Right hindlimb (tissue), 1 donor: ENCODE data around the gene REEP6.
"Not testable (repeated sequence)": the region's sequence is repeated elsewhere in the genome, so short reads cannot be mapped to it uniquely, and the experiment has no call there.

Experiments
- DNase-seq: peaks from one replicate; pipeline ENCODE4 v3.0.0-alpha.2; 2018

Gene REEP6

DNA sequence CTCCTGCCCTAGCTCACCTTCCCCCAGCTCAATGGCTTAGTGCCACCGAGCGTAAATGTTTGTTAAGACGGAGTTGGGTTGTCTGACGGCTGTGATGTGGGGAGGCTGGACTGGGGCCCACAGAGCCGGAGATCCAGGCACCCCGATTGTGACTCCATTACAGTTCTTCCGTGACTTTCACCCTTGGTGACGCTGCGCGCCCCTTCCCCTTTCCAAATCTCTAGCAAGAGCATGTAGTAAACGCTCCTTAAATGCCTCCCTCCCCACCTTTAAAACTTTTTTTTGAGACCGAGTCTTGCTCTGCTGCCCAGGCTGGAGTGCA is 829 bp downstream of the REEP6 start:
- DNase-seq: no peak

DNA sequence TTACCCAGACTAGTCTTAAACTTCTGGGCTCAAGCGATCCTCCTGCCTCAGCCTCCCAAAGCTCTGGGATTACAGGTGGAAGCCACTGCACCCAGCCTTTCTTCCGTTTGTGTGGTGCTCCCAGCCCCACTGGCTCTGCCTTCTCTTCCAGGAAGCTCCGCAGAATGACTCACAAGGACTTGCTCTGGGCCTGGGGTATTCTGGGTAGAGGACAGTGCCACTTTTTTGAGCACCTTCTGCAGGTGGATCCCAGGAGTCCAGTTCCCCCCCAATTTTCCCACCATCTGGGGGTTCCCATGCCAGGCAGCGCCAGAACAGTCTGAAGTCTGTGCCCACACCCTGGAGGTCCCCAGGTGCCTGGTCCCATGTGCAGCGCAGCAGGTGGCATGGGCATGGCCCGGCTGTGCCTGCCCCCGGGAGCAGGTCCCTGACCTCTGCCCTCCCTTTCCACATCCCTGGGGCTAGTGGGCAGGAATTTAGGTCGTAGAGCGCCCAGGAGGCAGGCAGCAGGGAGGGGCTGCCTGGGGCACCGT is 1.6 kb downstream of the REEP6 start:
- DNase-seq: no peak

DNA sequence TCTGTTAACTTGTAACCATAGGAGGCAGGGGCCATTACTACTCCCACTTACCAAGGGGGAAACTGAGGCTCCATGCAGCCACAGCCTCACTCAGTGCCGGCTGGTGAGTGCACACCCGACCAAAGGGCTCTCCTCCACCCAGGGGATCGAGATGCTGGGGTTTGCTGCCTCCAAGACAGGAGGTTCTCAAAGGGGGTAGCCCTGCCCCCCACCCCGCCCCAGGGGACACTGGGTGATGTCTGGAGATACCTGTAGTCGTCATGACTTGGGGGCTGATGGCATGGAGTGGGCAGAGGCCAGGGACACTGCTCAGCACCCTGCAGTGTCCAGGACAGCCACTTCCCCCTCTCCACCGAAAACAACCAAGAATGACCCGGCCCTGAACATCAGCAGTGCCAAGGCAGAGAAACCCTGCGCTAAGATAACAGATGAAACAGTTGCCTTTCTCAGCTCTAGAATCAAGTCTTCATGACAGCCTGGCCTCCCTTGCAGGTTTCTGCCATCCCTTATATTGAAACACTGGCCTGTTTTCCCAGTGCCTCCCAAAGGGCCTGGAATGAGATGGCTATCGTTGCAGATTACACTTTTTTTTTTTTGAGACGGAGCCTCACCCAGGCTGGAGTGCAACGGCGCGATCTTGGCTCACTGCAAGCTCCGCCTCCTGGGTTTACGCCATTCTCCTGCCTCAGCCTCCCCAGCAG is 3.3 kb downstream of the REEP6 start:
- DNase-seq: no peak

DNA sequence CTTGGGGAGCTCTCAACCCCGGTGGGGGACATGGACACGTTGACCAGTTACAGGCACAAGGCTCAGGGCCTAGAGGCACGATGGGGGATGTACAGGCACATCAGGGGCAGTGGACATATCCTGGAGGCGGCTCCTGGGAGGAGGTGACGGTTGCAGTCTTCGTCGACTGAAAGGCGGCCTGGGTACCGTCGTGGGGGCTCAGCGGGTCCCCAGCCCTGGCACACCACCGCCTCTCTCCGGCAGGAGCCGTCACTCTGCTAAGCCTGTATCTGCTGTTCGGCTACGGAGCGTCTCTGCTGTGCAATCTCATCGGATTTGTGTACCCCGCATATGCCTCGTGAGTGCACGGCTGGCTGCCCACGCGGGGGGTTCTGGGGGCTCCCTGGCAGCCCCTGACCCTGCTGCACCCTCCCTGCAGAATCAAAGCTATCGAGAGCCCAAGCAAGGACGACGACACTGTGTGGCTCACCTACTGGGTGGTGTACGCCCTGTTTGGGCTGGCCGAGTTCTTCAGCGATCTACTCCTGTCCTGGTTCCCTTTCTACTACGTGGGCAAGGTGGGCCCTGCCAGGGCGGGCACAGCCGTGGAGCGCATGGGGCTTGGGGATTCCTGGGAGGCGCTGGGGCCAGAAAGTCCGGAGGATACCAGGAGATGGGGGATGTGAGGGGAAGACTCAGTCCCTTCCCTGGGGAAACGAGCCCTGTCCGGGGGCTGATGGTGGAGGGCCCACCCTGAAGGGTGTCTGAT is 4.2 kb downstream of the REEP6 start:
- DNase-seq: no peak

DNA sequence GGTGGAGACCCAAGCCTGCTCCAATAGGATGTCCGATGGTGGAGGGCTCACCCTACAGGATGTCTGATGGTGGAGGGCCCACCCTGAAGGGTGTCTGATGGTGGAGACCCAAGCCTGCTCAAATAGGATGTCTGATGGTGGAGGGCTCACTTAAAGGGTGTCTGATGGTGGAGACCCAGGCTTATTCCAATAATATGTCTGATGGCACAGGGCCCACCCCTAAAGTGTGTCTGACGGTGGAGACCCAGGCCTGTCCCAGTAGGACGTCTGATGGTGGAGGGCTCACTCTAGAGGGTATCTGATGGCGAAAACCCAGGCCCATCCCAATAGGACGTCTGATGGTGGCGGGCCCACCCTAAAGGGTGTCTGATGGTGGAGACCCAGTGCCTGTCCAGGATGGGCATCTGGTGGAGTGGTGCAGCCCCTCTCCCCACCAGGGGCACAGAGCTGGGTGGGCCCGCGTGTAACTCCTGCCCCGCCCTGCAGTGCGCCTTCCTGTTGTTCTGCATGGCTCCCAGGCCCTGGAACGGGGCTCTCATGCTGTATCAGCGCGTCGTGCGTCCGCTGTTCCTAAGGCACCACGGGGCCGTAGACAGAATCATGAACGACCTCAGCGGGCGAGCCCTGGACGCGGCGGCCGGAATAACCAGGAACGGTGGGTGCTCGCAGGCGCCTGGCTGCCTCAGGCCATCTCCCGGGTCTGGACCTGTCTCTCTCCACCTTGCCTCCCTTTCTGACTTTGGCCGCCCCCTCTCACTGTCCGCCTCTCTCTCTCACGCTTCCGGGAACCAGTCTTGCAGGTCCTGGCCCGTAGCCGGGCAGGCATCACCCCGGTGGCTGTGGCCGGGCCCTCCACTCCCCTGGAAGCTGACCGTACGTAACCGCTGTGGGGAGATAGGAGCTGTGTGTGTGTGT is 5.1 kb downstream of the REEP6 start:
- DNase-seq: no peak

DNA sequence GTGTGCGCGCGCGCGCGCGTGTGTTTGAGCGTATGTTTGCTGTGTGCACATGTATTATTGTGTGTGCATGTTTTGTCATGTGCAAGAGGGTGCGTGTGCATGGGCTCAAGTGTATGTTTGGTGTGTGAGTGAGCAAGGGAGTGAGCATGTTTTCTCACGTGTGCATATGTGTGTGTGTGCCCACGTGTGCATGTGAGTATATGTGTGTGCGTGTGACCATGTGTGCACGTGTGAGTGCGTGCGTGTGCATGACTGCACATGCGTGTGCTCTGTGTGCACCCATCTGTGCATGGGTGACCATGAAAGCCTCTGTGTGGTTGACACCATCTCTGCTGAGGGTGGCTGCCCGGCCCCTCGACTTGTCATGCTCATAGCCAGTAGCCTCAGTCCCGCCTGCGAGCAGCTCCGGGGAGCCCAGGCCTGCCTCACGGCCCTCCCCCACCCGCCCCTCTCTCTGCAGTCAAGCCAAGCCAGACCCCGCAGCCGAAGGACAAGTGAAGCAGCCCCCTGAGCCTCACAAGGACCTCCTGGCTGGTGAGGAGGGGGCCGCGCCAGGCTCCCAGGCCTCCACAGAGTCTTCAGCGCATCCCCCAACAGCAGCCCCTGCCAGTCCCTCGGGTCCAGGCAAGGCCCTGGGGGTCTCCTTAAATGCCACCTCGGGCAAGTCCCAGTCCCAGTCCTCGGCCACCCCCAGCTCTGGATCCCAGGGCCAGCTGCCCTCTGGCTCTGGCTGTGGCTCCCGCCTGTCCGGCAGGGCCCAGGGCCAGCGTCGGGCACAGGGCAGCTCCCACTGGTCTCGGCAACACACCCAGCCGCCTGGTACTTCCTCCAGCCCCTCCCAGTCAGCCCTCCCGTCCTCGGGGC is 6.0 kb downstream of the REEP6 start:
- DNase-seq: no peak

DNA sequence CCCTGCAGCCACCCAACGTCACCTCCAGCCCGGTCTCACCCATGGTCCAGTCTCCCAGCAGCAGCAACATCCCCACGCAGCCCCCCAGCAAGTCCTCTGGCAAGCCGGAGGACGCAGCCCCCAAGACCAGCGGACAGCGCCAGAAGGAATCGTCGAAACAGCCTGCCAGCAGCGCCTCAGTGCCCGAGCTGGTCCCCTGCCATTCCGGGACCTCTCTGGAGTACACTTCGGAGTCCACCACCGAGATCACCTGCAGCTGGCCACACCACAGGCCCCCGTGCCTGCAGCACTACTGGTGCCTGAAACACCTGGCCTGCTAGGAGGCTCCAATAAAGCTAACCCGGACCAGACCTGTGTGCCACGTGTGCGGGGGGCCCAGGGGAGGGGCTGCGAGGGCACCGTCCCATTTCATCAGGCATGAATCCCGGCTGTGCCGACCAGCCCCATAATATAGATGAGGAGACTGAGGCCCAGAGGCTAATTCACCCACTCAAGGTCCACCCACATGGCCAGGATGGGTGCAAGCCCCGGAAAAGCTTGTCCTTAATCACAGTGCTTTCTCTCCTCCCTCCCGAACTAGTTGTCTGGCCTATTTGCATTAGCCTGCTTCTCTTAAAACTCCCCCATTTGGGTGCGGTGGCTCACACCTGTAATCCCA is 6.7 kb downstream of the REEP6 start:
- DNase-seq: no peak

DNA sequence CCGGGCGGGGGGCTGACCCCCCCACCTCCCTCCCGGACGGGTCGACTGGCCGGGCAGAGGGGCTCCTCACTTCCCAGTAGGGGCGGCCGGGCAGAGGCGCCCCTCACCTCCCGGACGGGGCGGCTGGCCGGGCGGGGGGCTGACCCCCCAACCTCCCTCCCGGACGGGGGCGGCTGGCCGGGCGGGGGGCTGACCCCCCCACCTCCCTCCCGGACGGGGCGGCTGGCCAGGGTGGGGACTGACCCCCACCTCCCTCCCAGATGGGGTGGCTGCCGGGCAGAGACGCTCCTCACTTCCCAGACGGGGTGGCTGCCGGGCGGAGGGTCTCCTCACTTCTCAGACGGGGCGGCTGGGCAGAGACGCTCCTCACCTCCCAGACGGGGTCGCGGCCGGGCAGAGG is 8.2 kb downstream of the REEP6 start:
- not testable (repeated sequence) for DNase-seq

DNA sequence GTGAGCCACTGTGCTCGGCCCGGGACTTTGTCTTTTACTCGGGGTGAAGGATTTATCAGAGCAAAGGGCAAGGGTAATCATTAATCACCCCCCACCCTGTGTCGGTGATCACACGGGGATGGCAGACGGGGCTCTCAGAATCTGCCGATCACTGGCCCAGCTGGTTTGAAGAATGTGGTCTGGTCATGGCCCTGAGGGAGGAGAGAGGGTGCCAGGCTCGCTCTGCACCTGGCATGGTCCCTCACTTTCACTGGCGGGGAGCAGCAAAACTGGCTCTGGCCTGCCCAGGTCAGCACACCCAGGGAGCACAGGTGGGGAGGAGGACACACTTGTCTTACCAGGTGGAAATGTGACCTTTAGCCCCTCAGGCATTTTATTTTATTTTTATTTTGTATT is 10.2 kb downstream of the REEP6 start:
- no peak for DNase-seq

DNA sequence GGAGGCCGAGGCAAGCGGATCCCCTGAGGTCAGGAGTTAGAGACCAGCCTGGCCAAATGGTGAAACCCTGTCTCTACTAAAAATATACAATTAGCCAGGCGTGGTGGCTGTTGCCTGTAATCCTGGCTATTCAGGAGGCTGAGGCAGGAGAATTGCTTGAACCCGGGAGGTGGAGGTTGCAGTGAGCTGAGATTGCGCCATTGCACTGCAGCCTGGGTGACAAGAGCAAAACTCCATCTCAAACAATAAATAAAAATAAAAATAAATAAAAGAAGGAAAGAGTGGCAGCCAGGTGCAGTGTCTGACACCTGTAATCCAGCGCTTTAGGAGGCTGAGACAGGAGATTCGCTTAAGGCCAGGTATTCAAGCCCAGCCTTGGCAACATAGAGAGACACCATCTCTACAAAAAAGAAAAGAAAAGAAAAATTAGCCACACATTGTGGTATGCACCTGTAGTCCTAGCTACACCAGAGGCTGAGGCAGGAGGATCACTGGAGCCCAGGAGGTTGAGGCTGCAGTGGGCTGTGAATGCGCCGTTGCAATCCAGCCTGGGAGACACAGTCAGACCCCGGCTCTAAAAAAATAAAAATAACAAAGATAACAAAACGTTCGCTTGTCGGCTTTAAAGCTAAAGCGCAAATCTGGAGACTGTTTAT is 11.6 kb downstream of the REEP6 start:
- DNase-seq: no peak

DNA sequence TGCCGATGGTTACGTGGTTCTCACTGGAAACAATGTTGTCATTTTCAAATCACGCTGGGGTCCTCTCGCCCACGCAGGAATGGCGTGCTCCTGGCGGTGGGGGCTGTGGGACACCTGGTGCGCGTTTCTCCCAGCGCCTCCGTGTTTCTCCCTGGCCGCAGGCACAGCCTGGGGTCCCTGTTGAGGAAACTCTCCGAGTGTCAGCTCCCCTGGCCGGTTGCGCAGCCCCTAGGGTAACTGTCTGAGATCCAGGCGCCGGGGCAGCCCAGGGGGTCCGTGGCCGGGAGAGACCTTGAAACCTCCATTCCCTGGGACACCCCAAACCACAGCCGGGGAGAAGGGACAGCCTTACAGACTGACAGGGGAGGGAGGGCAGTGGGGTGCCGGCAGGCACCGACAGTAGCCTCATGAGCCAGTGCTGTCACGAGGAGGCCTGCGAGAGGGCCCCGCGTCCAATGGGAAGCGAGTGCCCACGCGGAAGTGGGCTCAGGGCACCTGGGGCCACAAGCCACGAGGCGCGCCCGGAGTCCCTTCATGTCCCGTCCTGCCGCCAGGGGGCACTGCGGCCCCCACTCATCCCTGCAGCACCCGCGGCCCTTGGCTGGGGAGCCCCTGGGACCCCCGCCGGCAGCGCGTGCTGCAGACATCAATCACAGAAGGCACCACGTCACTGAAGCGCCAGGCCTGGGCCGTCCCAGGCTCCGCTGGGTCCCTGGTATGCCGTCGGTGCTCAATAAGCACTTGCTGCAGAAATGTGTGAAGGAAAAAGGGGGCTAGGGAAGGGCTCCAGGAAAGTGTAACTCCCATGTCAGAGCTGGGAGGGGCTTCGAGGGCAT is 12.3 kb downstream of the REEP6 start:
- DNase-seq: no peak

DNA sequence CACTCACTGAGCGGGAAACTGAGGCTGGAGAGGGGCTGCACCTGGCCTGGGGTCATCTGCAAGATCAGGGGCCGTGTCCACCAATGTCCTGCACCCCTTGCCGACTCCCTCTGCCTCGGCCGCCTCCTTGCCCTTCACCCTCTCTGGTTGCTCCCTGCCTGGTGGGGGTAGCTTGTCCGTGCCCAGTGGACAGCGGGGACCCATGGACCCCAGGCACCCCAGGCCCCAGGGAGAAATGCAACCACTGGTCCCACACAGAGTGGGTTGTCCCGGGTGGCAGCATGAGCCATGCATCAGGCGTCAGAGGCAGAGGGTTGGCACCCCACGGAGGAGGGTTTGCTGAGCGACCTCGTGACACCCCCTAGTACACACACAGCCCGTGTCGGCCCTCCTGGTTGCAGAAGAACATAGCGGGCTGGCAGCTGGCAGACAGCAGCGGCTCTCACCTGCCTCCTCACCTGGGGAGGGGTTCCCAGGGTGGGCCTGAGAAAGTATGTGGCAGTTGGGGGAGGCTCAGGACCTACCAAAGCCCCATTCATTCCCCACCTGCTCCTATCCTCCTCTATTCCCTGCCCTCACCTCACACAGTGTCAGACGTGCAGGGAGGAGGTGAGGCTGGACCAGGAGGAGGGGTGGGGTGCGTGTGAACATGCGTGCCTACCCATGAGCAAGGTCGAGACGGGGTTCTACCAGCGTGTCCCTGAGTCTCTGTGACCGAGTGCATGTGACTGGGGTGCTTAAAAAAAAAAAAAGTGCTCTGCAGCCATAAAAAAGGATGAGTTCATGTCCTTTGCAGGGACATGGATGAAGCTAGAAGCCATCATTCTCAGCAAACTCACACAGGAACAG is 13.2 kb downstream of the REEP6 start:
- DNase-seq: no peak

DNA sequence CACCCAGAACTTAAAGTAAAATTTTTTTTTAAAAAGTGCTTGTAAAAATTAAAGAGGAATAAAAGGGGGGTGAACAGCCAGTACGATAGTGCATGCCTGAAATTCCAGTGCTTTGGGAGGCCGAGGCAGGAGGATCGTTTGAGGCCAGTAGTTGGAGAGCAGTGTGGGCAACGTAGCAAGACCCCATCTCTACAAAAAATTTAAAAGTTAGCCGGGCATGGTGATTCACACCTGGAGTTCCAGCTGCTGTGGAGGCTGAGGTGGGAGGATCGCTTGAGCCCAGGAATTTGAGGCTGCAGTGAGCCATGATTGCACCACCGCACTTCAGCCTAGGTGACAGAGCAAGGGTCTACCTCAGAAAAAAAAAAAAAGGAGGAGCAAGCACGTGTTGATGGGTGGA is 14.0 kb downstream of the REEP6 start:
- DNase-seq: no peak

DNA sequence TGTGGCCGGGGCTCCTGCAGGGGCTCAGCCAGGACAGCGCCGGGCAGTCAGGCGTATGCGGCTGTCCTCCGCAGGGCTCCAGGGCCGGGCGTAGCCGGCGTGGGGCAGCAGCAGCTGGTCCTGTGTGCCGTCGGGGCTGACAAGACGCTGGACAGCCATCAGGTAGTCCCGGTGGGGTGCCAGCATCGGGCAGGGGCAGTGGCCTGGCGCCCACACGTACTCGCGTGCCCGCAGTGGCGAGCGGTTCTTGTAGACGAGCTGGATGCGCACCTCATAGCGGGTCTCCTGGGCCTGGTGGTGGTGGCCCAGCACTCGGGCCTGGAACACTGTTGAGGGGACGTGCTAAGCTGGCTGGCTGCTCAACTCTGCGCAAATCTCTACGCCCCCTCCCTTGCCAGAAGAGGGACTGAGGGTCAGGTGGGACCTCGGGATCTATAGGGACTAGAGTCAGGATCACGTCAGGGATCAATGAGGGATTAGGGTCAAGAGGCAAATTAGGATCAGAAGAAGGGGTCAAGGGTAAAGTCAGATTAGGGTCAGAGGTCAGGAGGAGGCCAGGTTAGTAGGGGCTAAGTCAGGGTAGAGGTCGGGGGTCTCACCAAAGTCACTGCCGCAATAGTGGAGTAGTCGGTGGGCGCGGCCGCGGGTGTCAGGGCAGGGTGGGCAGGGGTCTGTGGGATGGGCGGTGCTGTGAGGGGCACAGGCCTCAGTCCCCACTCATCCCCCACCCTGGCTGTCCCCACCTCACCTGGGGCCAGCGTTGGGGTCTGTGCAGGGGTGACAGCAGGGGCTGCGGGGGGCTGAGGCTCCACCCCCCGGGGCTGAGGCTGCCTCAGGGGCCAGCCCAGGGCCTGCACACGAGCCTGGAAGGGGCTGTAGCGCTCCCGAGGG is 15.3 kb downstream of the REEP6 start:
- no peak for DNase-seq

DNA sequence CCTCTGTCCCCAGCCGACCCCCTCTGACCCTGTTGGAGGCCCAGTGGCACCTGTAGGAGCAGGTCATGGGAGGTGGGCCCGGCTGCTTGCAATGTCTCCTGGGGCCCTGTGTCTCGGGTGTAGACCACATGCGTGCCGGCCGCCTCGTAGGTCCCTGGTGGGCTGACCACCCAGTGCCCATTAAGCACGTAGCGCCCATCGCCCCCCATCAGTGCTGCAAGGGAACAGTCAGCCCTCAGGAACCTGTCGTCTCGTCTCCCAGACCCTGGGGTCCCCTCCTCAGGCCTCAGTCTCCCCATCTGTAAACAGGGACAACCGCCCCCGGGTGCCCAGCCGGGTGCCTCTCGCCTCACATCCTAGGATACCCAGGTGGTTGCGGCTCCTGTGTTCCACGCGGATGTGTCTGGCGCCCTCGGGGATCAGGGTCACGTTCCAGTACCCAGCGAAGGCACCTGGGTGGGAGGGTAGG is 16.2 kb downstream of the REEP6 start:
- no peak for DNase-seq

DNA sequence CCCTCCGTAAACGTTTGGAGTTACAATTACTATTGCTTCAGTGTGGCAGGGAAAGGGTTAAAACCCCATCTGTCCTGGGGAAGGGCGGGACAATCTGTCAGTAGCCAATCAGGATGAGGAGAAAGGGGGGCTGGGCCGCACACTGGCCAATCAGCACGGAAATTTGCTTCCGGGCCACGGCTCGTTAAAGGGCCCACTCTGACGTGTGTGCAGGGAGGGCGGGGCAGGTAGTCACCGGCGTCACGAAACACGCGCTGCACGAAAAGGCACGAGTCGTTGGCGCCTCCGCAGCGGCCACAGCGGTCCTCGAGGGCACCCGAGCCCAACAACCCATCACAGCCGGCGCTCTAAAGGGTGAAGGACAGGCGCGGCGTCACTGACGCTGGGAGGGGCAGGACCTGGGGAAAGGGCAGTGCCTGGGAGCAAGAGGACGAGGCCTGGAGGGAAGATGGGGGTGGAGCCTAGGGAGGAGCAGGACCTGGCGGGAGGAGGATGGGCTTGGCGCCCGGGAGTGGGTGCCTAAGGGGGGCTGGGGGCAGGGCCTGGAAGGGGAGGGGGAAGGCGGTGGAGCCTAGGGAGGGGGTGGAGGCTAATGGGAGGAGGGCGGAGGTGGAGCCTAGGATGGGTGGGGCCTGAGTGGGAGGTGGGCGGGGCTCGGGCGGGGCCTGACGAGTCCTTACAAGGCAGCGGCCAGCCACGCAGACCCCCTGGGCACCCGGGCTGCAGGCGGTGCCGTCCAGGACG is 17.0 kb downstream of the REEP6 start:
- DNase-seq: peak; percentile 95

DNA sequence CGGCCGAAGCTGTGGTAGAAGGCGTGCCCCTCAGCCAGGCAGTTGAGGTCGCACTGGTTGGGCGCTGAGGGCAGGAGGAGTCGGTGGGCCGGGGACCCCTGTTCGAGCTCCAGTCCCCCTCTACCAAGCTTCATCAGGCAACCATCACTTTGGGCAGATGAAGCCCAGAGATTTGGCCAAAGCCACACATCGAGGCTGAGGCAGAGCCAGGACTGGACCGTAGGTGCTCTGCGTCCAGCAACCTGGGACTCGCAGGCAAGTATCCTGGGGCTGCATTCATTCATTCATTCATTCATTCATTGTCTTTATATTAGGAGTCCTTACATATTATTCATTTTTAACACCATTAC is 17.5 kb downstream of the REEP6 start:
- DNase-seq: no peak
